MCF 10A (cell line): Measurements from ENCODE around the gene WWOX. TPM values are rescaled to one million over a fixed set of nuclear protein-coding genes. Genes with fewer than 3 reads are reported as not detected.

Source experiments
- BruUV-seq: library from RNA; stranded (reverse); fragments of 400-500 nt; replicated peaks from 2 replicates; lab custom pipeline; 2021; lab: Mats Ljungman, UMichigan
- CTCF ChIA-PET: fragments of 300-600 bp; sonication (Branson Sonifier 250); formaldehyde crosslinking; extraction: SDS; loops from one replicate; lab custom pipeline; 2021; ENCODE audit warnings: antibody characterized with exemption, inconsistent platforms; lab: Yijun Ruan, JAX
- POLR2A ChIA-PET: fragments of 300-600, 350-650 bp; sonication (Branson Sonifier 250); formaldehyde crosslinking; extraction: SDS; loops from one replicate; lab custom pipeline; 2020; ENCODE audit warnings: antibody characterized with exemption, inconsistent platforms; lab: Yijun Ruan, JAX
- DNase-seq: peaks from one replicate; pipeline ENCODE4 v3.0.0-alpha.2; 2018; ENCODE audit not compliant: unreplicated experiment
- H3K27ac Mint-ChIP-seq: one replicate; pipeline ENCODE4 v1.8.0; 2022; ENCODE audit warnings: mild to moderate bottlenecking, low read depth, mixed read lengths; ENCODE audit not compliant: unreplicated experiment
- H3K27me3 Mint-ChIP-seq: one replicate; pipeline ENCODE4 v1.8.0; 2022; ENCODE audit warnings: mixed read lengths; ENCODE audit not compliant: insufficient read depth, unreplicated experiment
- H3K36me3 Mint-ChIP-seq: one replicate; pipeline ENCODE4 v1.8.0; 2022; ENCODE audit warnings: mild to moderate bottlenecking, moderate library complexity, mixed read lengths; ENCODE audit not compliant: insufficient read depth, unreplicated experiment
- H3K4me1 Mint-ChIP-seq: one replicate; pipeline ENCODE4 v1.8.0; 2022; ENCODE audit warnings: mixed read lengths; ENCODE audit not compliant: insufficient read depth, unreplicated experiment
- H3K4me3 Mint-ChIP-seq: one replicate; pipeline ENCODE4 v1.8.0; 2022; ENCODE audit warnings: mild to moderate bottlenecking, moderate library complexity, mixed read lengths; ENCODE audit not compliant: unreplicated experiment
- H3K9me3 Mint-ChIP-seq: one replicate; pipeline ENCODE4 v1.8.0; 2022; ENCODE audit warnings: mixed read lengths; ENCODE audit not compliant: unreplicated experiment
- CTCF ChIP-seq: fragments of 200-600 bp; IDR thresholded peaks from one replicate; pipeline ENCODE4 v1.8.0; 2022; ENCODE audit warnings: antibody characterized with exemption, mild to moderate bottlenecking; ENCODE audit not compliant: unreplicated experiment
- intact Hi-C: fragments of 100-400 bp; cut with micrococcal nuclease; formaldehyde crosslinking; loops from 2 replicates; pipeline ENCODE4 v1.14.1; 2022
- total RNA-seq: library from RNA; stranded (reverse); gene quantifications from 2 replicates; pipeline ENCODE4 v1.2.3, GENCODE V29; 2022

WWOX gene
- total RNA-seq, 1 experiment from 2014 or later = 18.1 TPM

DNA sequence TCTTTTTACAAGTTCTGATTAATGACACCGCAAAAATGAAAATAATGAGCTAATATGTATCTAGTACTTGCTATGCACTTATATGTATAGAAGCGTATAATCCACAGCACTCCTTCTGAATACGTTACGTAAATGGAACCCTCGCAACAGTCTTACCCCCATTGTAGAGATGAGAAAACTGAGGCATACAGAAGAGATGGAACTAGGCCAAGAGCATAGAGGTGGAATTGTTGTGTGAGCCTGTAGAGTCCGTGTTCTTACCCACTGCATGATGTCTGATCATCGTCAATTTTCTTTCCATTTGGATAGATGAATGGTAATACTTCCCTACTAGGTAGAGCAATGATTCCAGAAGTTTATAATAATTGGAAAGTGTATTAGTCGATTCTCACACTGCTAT, 394.1 kb downstream of the WWOX start:
- Mint-ChIP-seq H3K36me3 (peaks cover 6% of the 10 kb centered on the region), H3K27ac (no peak overlapping the region), H3K4me3 (no peak overlapping the region), H3K27me3 (no peaks in the 10 kb centered on the region), H3K4me1 (peaks cover 5% of the 10 kb centered on the region), H3K9me3 (no peaks in the 10 kb centered on the region)
- TF ChIP-seq CTCF = no peak
- POLR2A ChIA-PET = interaction anchor here (0.6 kb wide), 1 partner anchor 273 kb away, joined by 3 read pairs; no protein-coding TSS in a partner anchor
- CTCF ChIA-PET = no interaction called here
- DNase-seq = no peak
- intact Hi-C loops = no loop called here
- no TSS peak for BruUV-seq

DNA sequence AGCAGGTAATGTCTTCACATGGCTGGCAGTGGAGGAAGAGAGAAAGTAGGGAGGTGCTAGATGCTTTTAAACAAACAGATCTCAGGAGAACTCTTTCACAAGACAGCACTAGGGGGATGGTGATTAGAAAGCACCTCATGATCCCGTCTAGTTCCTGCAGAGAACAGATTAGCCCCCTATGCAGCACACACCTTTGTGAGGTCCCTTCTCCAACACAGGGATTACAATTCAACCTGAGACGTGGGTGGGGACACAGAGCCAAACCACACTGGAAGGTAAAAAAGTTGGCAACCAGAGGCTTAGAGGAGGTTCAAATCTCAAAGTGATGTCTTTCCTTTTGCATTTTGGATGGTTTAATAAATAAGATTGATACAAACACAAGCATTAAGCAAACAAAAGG, 394.7 kb downstream of the WWOX start:
- ChIA-PET CTCF (no interaction called here), POLR2A (no interaction called here)
- intact Hi-C loops = no loop called here
- no peak overlapping the region for H3K27ac Mint-ChIP-seq
- no peak for TF ChIP-seq CTCF
- H3K4me3 Mint-ChIP-seq = no peak overlapping the region
- no peak for DNase-seq
- H3K27me3 Mint-ChIP-seq = no peaks in the 10 kb centered on the region
- peaks cover 6% of the 10 kb centered on the region for H3K36me3 Mint-ChIP-seq
- H3K4me1 Mint-ChIP-seq = peaks cover 5% of the 10 kb centered on the region
- BruUV-seq = no TSS peak
- H3K9me3 Mint-ChIP-seq = no peaks in the 10 kb centered on the region

DNA sequence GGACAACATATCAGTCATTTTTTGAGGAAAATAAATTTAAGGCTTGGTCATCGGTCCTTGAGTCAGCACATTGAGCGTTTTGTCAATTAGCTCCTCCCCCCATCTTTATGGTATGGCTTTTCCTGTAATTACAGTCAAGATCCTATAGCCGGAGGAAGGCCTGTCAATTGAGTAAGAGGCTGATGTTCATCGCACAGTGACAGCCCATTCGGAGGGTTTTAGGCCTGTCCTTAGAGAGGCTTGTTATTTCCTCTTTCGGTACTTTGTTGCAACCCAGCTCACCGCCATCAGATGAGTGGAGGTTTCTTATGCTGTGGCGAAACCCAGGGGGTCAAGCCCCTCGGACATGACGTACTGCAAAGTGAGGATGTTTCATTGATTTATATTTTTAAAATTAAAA, 395.2 kb downstream of the WWOX start:
- Mint-ChIP-seq H3K27ac (no peak overlapping the region), H3K36me3 (peaks cover 6% of the 10 kb centered on the region), H3K27me3 (no peaks in the 10 kb centered on the region), H3K4me3 (no peak overlapping the region), H3K4me1 (peaks cover 5% of the 10 kb centered on the region), H3K9me3 (no peaks in the 10 kb centered on the region)
- POLR2A ChIA-PET = no interaction called here
- intact Hi-C loops = no loop called here
- BruUV-seq = no TSS peak
- CTCF ChIA-PET = interaction anchor here (0.6 kb wide), 1 partner anchor 20 kb away, joined by 4 read pairs; no protein-coding TSS in a partner anchor
- DNase-seq = no peak
- no peak for TF ChIP-seq CTCF

DNA sequence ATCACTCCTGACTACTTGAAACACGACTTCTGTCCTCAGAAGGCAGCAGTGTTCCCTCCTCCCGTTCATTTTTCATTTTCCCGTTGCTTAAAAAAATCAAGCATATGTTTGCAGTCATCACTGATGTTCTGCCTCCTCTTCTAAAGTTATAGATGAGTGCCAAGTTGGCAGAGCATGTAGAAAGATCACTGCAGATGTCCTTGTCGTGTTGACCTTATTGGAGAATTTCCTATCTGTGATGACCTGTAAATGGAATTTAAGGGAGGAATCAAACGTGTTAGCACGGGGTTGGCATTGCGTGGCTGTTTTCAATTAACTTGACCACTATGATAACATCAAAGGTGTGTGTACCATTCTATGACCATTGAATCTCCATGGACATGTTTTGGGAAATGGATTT, 396.7 kb downstream of the WWOX start:
- ChIA-PET POLR2A (no interaction called here), CTCF (no interaction called here)
- Mint-ChIP-seq H3K27me3 (no peaks in the 10 kb centered on the region), H3K27ac (no peak overlapping the region), H3K4me1 (no peaks in the 10 kb centered on the region), H3K36me3 (peaks cover 6% of the 10 kb centered on the region), H3K4me3 (no peak overlapping the region), H3K9me3 (no peaks in the 10 kb centered on the region)
- BruUV-seq = no TSS peak
- intact Hi-C loops = no loop called here
- TF ChIP-seq CTCF = no peak
- no peak for DNase-seq
